ENCODE data around the gene IQGAP2. TPM values are rescaled to one million over a fixed set of nuclear protein-coding genes. Genes with fewer than 3 reads are reported as not detected.

Gene IQGAP2
- total RNA-seq, 1 experiment from 2014 or later = not detected

DNA sequence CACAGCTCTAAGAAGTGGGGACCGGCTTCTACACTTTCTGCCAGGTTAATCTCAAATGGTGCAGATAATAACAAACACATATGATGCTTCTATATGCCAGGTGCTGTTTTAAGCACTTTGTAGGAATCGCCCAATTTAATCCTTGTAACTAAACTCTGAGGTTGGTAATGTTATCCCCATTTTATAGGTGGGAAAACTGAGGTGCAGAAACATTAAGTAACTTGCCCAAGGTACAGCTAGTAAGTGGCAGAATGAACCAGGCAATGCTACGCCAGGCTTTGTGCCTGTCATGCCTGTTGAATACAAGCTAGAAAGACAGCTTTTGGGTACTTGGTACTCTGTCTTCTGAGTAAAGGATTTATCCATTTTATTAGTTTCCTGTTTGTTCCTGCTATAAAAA is 19.7 kb downstream of the IQGAP2 start:
- ATAC-seq = no peak
- ChIA-PET POLR2A (ENCODE audit: unreplicated experiment) (no interaction called here), CTCF (no interaction called here)
- H3K4me1 ChIP-seq (ENCODE audit: insufficient read depth, low read length) = no peaks in the 10 kb centered on the region
- no peak for DNase-seq
- H4K20me1 ChIP-seq (ENCODE audit: low read length) = no peaks in the 10 kb centered on the region
- no peaks in the 10 kb centered on the region for H3K9me2 ChIP-seq (replicated peaks; ENCODE audit: low read length)
- H3K27ac ChIP-seq (ENCODE audit: low read length) = no peak overlapping the region
- H3K4me2 ChIP-seq (ENCODE audit: low read length) = no peak overlapping the region
- no peaks in the 10 kb centered on the region for H3K9me3 ChIP-seq (ENCODE audit: low read length)
- no TSS peak for BruUV-seq (replicated peaks)
- TF ChIP-seq CTCF (conservative IDR thresholded peaks at IDR 0.05; ENCODE audit: low read depth, low read length) (no peak), EZH2 (IDR thresholded peaks at IDR 0.05; ENCODE audit: low read length, unreplicated experiment) (no peak), EZH2phosphoT487 (IDR thresholded peaks at IDR 0.05; ENCODE audit: borderline replicate concordance, low read length) (no peak)
- H3K4me3 ChIP-seq (ENCODE audit: low read length) = no peak overlapping the region
- H3K9ac ChIP-seq (ENCODE audit: low read length) = no peak overlapping the region
- no peaks in the 10 kb centered on the region for H3K36me3 ChIP-seq (ENCODE audit: low read depth, low read length)
- intact Hi-C loops (cut with micrococcal nuclease) = no loop called here
- H2AFZ ChIP-seq (ENCODE audit: low read length) = no peak overlapping the region
- H3K79me2 ChIP-seq (ENCODE audit: low read length) = no peaks in the 10 kb centered on the region
- H3K27me3 ChIP-seq (ENCODE audit: low read length) = peaks cover 51% of the 10 kb centered on the region
- no peaks in the 10 kb centered on the region for H3F3A ChIP-seq (ENCODE audit: low read length, unreplicated experiment)

- DNase-seq (no peak), ATAC-seq (no peak)
- Histone ChIP-seq H4K20me1 (ENCODE audit: low read length) (no peaks in the 10 kb centered on the region), H3K36me3 (ENCODE audit: low read depth, low read length) (no peaks in the 10 kb centered on the region), H3K4me3 (ENCODE audit: low read length) (no peak overlapping the region), H3K79me2 (ENCODE audit: low read length) (no peaks in the 10 kb centered on the region), H3K4me2 (ENCODE audit: low read length) (no peak overlapping the region), H3K9ac (ENCODE audit: low read length) (no peak overlapping the region), H3K27me3 (ENCODE audit: low read length) (peaks cover 55% of the 10 kb centered on the region), H3F3A (ENCODE audit: low read length, unreplicated experiment) (no peaks in the 10 kb centered on the region), H2AFZ (ENCODE audit: low read length) (no peak overlapping the region), H3K27ac (ENCODE audit: low read length) (no peak overlapping the region), H3K4me1 (ENCODE audit: insufficient read depth, low read length) (no peaks in the 10 kb centered on the region), H3K9me3 (ENCODE audit: low read length) (no peaks in the 10 kb centered on the region), H3K9me2 (replicated peaks; ENCODE audit: low read length) (no peaks in the 10 kb centered on the region)
- BruUV-seq (replicated peaks) = no TSS peak
- TF ChIP-seq EZH2phosphoT487 (IDR thresholded peaks at IDR 0.05; ENCODE audit: borderline replicate concordance, low read length) = no peak
- TF ChIP-seq CTCF (conservative IDR thresholded peaks at IDR 0.05; ENCODE audit: low read depth, low read length) = no peak
- no peak for TF ChIP-seq EZH2 (IDR thresholded peaks at IDR 0.05; ENCODE audit: low read length, unreplicated experiment)
- intact Hi-C loops (cut with micrococcal nuclease) = no loop called here
- ChIA-PET POLR2A (ENCODE audit: unreplicated experiment) (no interaction called here), CTCF (no interaction called here)
Observed at GRCh38 chr5:76425146-76425545, 22.1 kb downstream of the IQGAP2 start.

DNA sequence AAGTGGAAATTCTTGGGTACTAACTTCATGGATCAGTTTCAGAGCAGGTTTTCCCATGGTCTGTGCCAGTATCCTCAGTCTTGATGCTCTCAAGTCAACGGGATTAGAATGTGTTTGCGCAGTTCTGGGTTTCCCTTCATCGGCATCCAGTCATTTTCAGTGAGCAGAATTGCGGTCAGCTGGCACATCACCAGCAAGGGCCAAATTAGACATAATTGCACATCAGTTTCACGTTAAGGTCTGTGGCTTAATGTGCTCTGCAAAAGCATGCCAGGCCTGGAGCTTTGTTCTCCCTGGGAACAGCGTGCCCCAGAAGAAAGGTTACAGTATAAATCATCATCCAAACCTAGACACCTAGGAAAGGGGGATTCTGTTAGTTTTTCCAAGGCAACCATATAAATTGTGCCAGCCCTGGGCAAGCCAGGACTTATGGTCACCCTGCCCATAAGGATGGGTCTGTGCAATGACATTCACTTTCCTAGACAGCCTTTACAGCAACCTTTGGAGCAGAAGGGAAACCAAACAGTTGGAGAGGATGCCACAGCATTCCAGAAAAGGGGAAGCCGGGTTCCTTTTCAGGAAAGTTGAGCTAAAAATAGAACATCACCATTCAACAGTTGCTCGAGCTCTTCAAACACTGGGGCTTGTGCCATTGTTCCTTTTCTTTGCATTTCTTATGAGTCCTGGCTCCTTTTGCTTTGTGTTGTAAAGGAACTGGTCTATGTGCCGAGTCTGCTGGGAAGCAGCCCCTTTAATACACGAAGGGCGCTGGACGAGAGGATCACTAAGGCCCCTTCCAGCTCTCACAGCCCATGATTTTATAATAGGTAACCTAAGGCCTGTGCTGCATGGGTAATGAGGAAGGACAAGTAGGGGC is 23.1 kb downstream of the IQGAP2 start:
- Histone ChIP-seq H3K4me1 (ENCODE audit: insufficient read depth, low read length) (no peaks in the 10 kb centered on the region), H3K9me3 (ENCODE audit: low read length) (no peaks in the 10 kb centered on the region), H3F3A (ENCODE audit: low read length, unreplicated experiment) (no peaks in the 10 kb centered on the region), H3K4me2 (ENCODE audit: low read length) (no peak overlapping the region), H3K9me2 (replicated peaks; ENCODE audit: low read length) (no peaks in the 10 kb centered on the region), H2AFZ (ENCODE audit: low read length) (no peak overlapping the region), H3K9ac (ENCODE audit: low read length) (no peak overlapping the region), H3K27me3 (ENCODE audit: low read length) (peaks cover 59% of the 10 kb centered on the region), H3K36me3 (ENCODE audit: low read depth, low read length) (no peaks in the 10 kb centered on the region), H4K20me1 (ENCODE audit: low read length) (no peaks in the 10 kb centered on the region), H3K79me2 (ENCODE audit: low read length) (no peaks in the 10 kb centered on the region), H3K27ac (ENCODE audit: low read length) (no peak overlapping the region), H3K4me3 (ENCODE audit: low read length) (no peak overlapping the region)
- TF ChIP-seq EZH2 (IDR thresholded peaks at IDR 0.05; ENCODE audit: low read length, unreplicated experiment) (no peak), CTCF (conservative IDR thresholded peaks at IDR 0.05; ENCODE audit: low read depth, low read length) (no peak), EZH2phosphoT487 (IDR thresholded peaks at IDR 0.05; ENCODE audit: borderline replicate concordance, low read length) (no peak)
- POLR2A ChIA-PET (ENCODE audit: unreplicated experiment) = no interaction called here
- DNase-seq = no peak
- CTCF ChIA-PET = no interaction called here
- no TSS peak for BruUV-seq (replicated peaks)
- no peak for ATAC-seq
- intact Hi-C loops (cut with micrococcal nuclease) = no loop called here

All from PC-3 (cell line).